Keratinocyte (primary cell): ENCODE results near the gene MOV10L1. TPM values are rescaled to one million over a fixed set of nuclear protein-coding genes. Genes with fewer than 3 reads are reported as not detected.

Experiments
- DNase-seq: peaks from one replicate; pipeline ENCODE4 v3.0.0-alpha.2; 2011; ENCODE audit warnings: low read depth, missing footprints, low spot score
- FAIRE-seq: peaks from 2 replicates; lab custom pipeline; 2011; peaks lifted over from hg19 to GRCh38; lab: Jason Lieb, UNC
- H2AFZ ChIP-seq: 2 replicates; pipeline ENCODE4 v1.6.0; 2012; ENCODE audit warnings: low read length, control low read depth, inconsistent platforms; ENCODE audit not compliant: control insufficient read depth
- H3K27ac ChIP-seq: 2 replicates; pipeline ENCODE4 v1.5.1; 2011; ENCODE audit warnings: low read length; ENCODE audit not compliant: control insufficient read depth, insufficient read depth
- H3K27me3 ChIP-seq: 3 replicates; pipeline ENCODE4 v1.6.0; 2011; ENCODE audit warnings: low read length; ENCODE audit not compliant: control insufficient read depth, insufficient read depth; ENCODE audit errors: extremely low read depth
- H3K36me3 ChIP-seq, 2 experiments: 2 replicates in 1 of 2; 3 replicates in 1 of 2; pipeline ENCODE4 v1.5.1; 2011; ENCODE audit warnings: low read length in 2 of 2, mild to moderate bottlenecking in 1 of 2; ENCODE audit not compliant: control insufficient read depth in 2 of 2, insufficient read depth in 2 of 2; ENCODE audit errors: extremely low read depth in 1 of 2
- H3K4me1 ChIP-seq: 3 replicates; pipeline ENCODE4 v1.5.1; 2011; ENCODE audit warnings: low read length; ENCODE audit not compliant: control insufficient read depth, insufficient read depth; ENCODE audit errors: extremely low read depth
- H3K4me2 ChIP-seq: 3 replicates; pipeline ENCODE4 v1.6.0; 2011; ENCODE audit warnings: low read depth, low read length; ENCODE audit not compliant: control insufficient read depth, insufficient read depth; ENCODE audit errors: extremely low read depth
- H3K4me3 ChIP-seq, 3 experiments: fragments of 200-600 bp in 1 of 3; sonication (generic) in 1 of 3; 2 replicates in 2 of 3; 3 replicates in 1 of 3; pipeline ENCODE4 v1.5.1; 2011 to 2016; ENCODE audit warnings: low read length in 3 of 3, mild to moderate bottlenecking in 3 of 3, control low read depth in 2 of 3, inconsistent platforms in 1 of 3, low read depth in 1 of 3, mixed read lengths in 1 of 3, mixed run types in 1 of 3, moderate library complexity in 1 of 3; ENCODE audit not compliant: control insufficient read depth in 2 of 3, insufficient read depth in 2 of 3; ENCODE audit errors: extremely low read depth in 1 of 3
- H3K79me2 ChIP-seq: 2 replicates; pipeline ENCODE4 v1.6.0; 2012; ENCODE audit warnings: low read length; ENCODE audit not compliant: control insufficient read depth, insufficient read depth
- H3K9ac ChIP-seq: 3 replicates; pipeline ENCODE4 v1.6.0; 2011; ENCODE audit warnings: low read length; ENCODE audit not compliant: control insufficient read depth, insufficient read depth; ENCODE audit errors: extremely low read depth
- H3K9me1 ChIP-seq: 3 replicates; pipeline ENCODE4 v1.6.0; 2011; ENCODE audit warnings: low read length; ENCODE audit not compliant: control insufficient read depth, insufficient read depth; ENCODE audit errors: extremely low read depth
- H3K9me3 ChIP-seq: 2 replicates; pipeline ENCODE4 v1.5.1; 2012; ENCODE audit warnings: low read depth, low read length; ENCODE audit not compliant: control insufficient read depth
- H4K20me1 ChIP-seq: 3 replicates; pipeline ENCODE4 v1.6.0; 2011; ENCODE audit warnings: low read length; ENCODE audit not compliant: control insufficient read depth, insufficient read depth; ENCODE audit errors: extremely low read depth
- CTCF ChIP-seq, 3 experiments: IDR thresholded peaks in 1 of 3; conservative IDR thresholded peaks in 1 of 3; optimal IDR thresholded peaks in 1 of 3; 2 replicates in 2 of 3; 3 replicates in 1 of 3; pipeline versions ENCODE3 to v1.5.1; 2011; ENCODE audit warnings: low read length in 3 of 3, mild to moderate bottlenecking in 3 of 3, moderate library complexity in 2 of 3, control low read depth in 1 of 3, inconsistent platforms in 1 of 3; ENCODE audit not compliant: insufficient read depth in 2 of 3; ENCODE audit errors: extremely low read depth in 1 of 3
- EZH2 ChIP-seq: IDR thresholded peaks from one replicate; pipeline ENCODE4 v1.6.1; 2012; ENCODE audit warnings: inconsistent platforms, mild to moderate bottlenecking, low read length, moderate library complexity
- dilution Hi-C: fragments of 300-500 bp; cut with MboI; formaldehyde crosslinking; loops from one replicate; pipeline ENCODE4 v1.7.0; 2020; ENCODE audit warnings: low sequenced_read_pairs; ENCODE audit not compliant: extremely low pct_ligation_motif_present
- polyA plus RNA-seq, 5 experiments: library from polyadenylated mRNA; depleted of rRNA in 3 of 5; stranded (reverse) in 3 of 5; stranded (forward) in 1 of 5; unstranded in 1 of 5; fragments of >200 nt; gene quantifications; 1 replicate in 1 of 5; 2 replicates in 3 of 5; 3 replicates in 1 of 5; pipeline versions ENCODE4 v1.2.1 to v1.2.3, GENCODE V29; 2011 to 2012; ENCODE audit warnings: missing spikeins in 2 of 5, low read depth in 1 of 5, low replicate concordance in 1 of 5

MOV10L1 gene
- polyA plus RNA-seq, 1 donor (not counting 4 experiments of a cell fraction or from before 2014, with no cell fraction given), result not detected

GRCh38 chr22:50141462-50141861 lies 51.7 kb downstream of the MOV10L1 start:
- H2AFZ ChIP-seq, result no peak overlapping the region
- H3K4me2 ChIP-seq, result no peak overlapping the region
- no peaks in the 10 kb centered on the region for H3K36me3 ChIP-seq
- H3K9ac ChIP-seq, result no peak overlapping the region
- dilution Hi-C loops, result no loop called here
- no peaks in the 10 kb centered on the region for H3K9me1 ChIP-seq
- no peaks in the 10 kb centered on the region for H3K79me2 ChIP-seq
- H3K9me3 ChIP-seq, result no peaks in the 10 kb centered on the region
- FAIRE-seq (no peak), DNase-seq (no peak)
- no peaks in the 10 kb centered on the region for H3K4me1 ChIP-seq
- H3K4me3 ChIP-seq, result no peak overlapping the region
- no peak for TF ChIP-seq CTCF (optimal IDR thresholded peaks at IDR 0.05 in 1 of 3, IDR thresholded peaks at IDR 0.05 in 1 of 3, conservative IDR thresholded peaks at IDR 0.05 in 1 of 3; ENCODE audit: extremely low read depth in 1 of 3, insufficient read depth in 2 of 3, low read length in 3 of 3)
- no peak for TF ChIP-seq EZH2
- H3K27ac ChIP-seq, result no peak overlapping the region
- H3K27me3 ChIP-seq, result peaks cover 5% of the 10 kb centered on the region
- H4K20me1 ChIP-seq, result no peaks in the 10 kb centered on the region

GRCh38 chr22:50141891-50142363 lies 52.1 kb downstream of the MOV10L1 start:
- no peak overlapping the region for H2AFZ ChIP-seq
- no peaks in the 10 kb centered on the region for H3K9me3 ChIP-seq
- H3K4me1 ChIP-seq, result no peaks in the 10 kb centered on the region
- H3K9ac ChIP-seq, result no peak overlapping the region
- H3K36me3 ChIP-seq, result no peaks in the 10 kb centered on the region
- no peaks in the 10 kb centered on the region for H4K20me1 ChIP-seq
- H3K4me2 ChIP-seq, result no peak overlapping the region
- FAIRE-seq (no peak), DNase-seq (no peak)
- no peak for TF ChIP-seq CTCF (optimal IDR thresholded peaks at IDR 0.05 in 1 of 3, IDR thresholded peaks at IDR 0.05 in 1 of 3, conservative IDR thresholded peaks at IDR 0.05 in 1 of 3; ENCODE audit: extremely low read depth in 1 of 3, insufficient read depth in 2 of 3, low read length in 3 of 3)
- TF ChIP-seq EZH2, result no peak
- dilution Hi-C loops, result no loop called here
- H3K79me2 ChIP-seq, result no peaks in the 10 kb centered on the region
- no peak overlapping the region for H3K27ac ChIP-seq
- peaks cover 5% of the 10 kb centered on the region for H3K27me3 ChIP-seq
- H3K9me1 ChIP-seq, result no peaks in the 10 kb centered on the region
- no peak overlapping the region for H3K4me3 ChIP-seq
